Measurements from ENCODE around the gene OR1F1.
"Not testable (repeated sequence)": the region's sequence is repeated elsewhere in the genome, so short reads cannot be mapped to it uniquely, and the experiment has no call there.

OR1F1 gene

DNA sequence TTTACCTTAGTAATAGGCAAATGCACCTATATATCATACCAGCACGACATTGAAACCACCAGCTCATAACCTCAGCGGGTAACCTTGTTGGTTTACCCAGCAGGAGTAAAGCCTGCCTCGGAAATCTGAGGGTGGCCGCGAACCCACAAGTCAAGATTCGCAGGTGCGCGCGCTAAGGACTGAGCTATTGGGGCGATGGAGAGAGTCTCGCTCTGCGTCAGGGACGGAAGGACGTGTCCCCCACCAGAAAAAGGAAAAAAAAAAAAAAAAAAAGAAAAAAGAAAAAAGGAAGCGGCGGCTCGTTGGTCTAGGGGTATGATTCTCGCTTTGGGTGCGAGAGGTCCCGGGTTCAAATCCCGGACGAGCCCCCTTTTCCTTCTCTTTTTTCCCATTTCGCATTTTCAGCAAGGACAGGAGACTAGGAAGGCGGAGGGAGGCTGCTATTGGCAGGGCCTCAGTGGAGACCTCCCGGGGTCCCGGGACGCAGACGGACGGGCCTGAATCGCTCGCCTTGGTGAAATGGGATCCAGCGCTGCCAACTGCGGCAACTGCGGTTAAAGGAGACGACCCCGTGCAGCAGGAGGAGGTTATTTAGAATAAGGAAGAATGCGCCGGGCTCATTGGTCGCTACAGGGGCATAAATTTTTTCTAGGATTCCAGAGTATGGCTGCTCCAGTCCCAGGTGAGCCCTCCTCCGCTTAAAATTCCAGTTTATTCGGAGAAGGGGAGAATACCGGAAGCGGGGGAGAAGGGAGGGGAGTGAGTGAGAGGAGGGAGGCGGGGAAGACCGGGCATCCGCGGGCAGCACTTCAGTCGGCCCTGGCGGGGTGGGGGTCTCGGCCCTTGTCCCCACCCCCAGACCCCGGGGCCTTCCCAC, at the start of gene OR1F1:
OR1F1 (plus strand) TSS at position 407 of the 877 bp plus-strand sequence.
- Histone ChIP-seq H3K4me1 (ENCODE audit: control insufficient read depth, low read length) (peaks cover 13% of the 10 kb centered on the region), H3K79me2 (ENCODE audit: control insufficient read depth, low read length) (no peaks in the 10 kb centered on the region), H3K4me2 (ENCODE audit: low read length) (peak within 1 kb of the TSS; percentile 73), H3K9me2 (replicated peaks; ENCODE audit: control insufficient read depth, low read length) (no peaks in the 10 kb centered on the region), H3K27ac (ENCODE audit: low read depth, low read length) (no peak within 1 kb of the TSS), H3F3A (ENCODE audit: control insufficient read depth, insufficient read depth) (no peaks in the 10 kb centered on the region), H3K9me3 (ENCODE audit: control insufficient read depth, insufficient read depth, low read length) (0 out of 2 replicates have a peak, but pooled peaks cover 4% of the 10 kb centered on the region), H3K27me3 (ENCODE audit: control insufficient read depth, low read length) (peaks cover 53% of the 10 kb centered on the region), H3K36me3 (ENCODE audit: control insufficient read depth, low read length) (no peaks in the 10 kb centered on the region), H3K4me3 (ENCODE audit: low read length) (peak within 1 kb of the TSS; percentile 66), H4K20me1 (ENCODE audit: control insufficient read depth, insufficient read depth, low read depth, low read length) (no peaks in the 10 kb centered on the region)
- TF ChIP-seq, protein P1, sequence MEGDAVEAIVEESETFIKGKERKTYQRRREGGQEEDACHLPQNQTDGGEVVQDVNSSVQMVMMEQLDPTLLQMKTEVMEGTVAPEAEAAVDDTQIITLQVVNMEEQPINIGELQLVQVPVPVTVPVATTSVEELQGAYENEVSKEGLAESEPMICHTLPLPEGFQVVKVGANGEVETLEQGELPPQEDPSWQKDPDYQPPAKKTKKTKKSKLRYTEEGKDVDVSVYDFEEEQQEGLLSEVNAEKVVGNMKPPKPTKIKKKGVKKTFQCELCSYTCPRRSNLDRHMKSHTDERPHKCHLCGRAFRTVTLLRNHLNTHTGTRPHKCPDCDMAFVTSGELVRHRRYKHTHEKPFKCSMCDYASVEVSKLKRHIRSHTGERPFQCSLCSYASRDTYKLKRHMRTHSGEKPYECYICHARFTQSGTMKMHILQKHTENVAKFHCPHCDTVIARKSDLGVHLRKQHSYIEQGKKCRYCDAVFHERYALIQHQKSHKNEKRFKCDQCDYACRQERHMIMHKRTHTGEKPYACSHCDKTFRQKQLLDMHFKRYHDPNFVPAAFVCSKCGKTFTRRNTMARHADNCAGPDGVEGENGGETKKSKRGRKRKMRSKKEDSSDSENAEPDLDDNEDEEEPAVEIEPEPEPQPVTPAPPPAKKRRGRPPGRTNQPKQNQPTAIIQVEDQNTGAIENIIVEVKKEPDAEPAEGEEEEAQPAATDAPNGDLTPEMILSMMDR (IDR thresholded peaks at IDR 0.05; ENCODE audit: low read depth, low read length, poor library complexity, severe bottlenecking): no peak
- TF ChIP-seq EZH2phosphoT487 (IDR thresholded peaks at IDR 0.05; ENCODE audit: borderline replicate concordance, low read length): no peak

DNA sequence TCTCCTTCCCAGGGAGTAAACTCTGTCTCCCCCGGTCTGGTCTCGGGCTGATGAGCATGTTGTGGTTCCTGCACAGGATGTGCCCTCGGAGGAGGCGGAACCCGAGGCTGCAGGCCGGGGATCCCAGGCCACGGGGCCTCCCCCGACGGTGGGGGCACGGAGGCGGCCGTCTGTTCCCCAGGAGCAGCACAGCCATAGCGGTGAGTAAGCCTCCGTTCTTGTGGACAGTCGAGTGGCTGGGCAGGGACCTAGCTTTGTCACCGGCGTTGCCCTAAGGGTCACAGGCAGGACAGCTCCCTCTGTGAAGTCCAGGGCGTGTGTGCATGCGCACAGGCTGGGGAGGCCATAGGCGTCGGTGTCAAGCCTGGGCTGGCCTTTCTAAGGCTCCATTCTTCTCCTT, 49.7 kb upstream of the OR1F1 start:
- no peaks in the 10 kb centered on the region for H3K27me3 ChIP-seq (ENCODE audit: control insufficient read depth, low read length)
- H3K27ac ChIP-seq (ENCODE audit: low read depth, low read length): no peak overlapping the region
- H3K4me2 ChIP-seq (ENCODE audit: low read length): no peak overlapping the region
- H4K20me1 ChIP-seq (ENCODE audit: control insufficient read depth, insufficient read depth, low read depth, low read length): no peaks in the 10 kb centered on the region
- H3K9me2 ChIP-seq (replicated peaks; ENCODE audit: control insufficient read depth, low read length): no peaks in the 10 kb centered on the region
- no peaks in the 10 kb centered on the region for H3K9me3 ChIP-seq (ENCODE audit: control insufficient read depth, insufficient read depth, low read length)
- H3F3A ChIP-seq (ENCODE audit: control insufficient read depth, insufficient read depth): no peaks in the 10 kb centered on the region
- H3K4me3 ChIP-seq (ENCODE audit: low read length): no peak overlapping the region
- H3K4me1 ChIP-seq (ENCODE audit: control insufficient read depth, low read length): peaks cover 6% of the 10 kb centered on the region
- no peak for TF ChIP-seq EZH2phosphoT487 (IDR thresholded peaks at IDR 0.05; ENCODE audit: borderline replicate concordance, low read length)
- TF ChIP-seq, protein P1 (IDR thresholded peaks at IDR 0.05; ENCODE audit: low read depth, low read length, poor library complexity, severe bottlenecking): no peak
- peaks cover 24% of the 10 kb centered on the region for H3K79me2 ChIP-seq (ENCODE audit: control insufficient read depth, low read length)
- H3K36me3 ChIP-seq (ENCODE audit: control insufficient read depth, low read length): peaks cover 10% of the 10 kb centered on the region

DNA sequence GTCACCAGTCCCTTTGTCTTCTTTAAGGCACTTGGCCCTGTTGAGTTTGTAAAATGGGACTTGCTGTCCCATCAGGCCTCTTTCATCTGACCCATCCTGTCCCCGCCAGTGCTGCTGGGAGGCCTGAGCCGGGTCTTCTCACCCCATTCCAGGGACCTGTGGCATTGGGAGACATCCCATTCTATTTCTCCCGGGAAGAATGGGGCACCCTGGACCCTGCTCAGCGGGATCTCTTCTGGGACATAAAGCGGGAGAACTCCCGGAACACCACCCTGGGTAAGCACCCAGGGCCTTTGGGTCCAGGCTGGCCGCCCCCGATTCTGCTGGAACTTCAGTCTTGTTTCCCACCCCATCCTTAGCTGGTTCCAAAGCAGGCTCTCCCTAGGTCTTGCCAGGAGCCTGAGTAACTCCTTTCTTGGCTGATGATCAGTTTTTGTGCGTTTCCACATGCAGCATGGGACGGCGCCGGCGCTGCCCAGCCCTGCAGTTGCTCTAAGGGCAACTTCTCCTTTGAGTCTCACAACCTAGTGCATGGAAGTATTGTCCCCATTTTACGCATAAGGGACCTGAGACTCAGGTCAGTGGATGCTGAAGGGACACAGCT, 49.1 kb upstream of the OR1F1 start:
- H3K4me3 ChIP-seq (ENCODE audit: low read length): no peak overlapping the region
- TF ChIP-seq, protein P1 (IDR thresholded peaks at IDR 0.05; ENCODE audit: low read depth, low read length, poor library complexity, severe bottlenecking): no peak
- TF ChIP-seq EZH2phosphoT487 (IDR thresholded peaks at IDR 0.05; ENCODE audit: borderline replicate concordance, low read length): no peak
- no peaks in the 10 kb centered on the region for H3K27me3 ChIP-seq (ENCODE audit: control insufficient read depth, low read length)
- H3K9me2 ChIP-seq (replicated peaks; ENCODE audit: control insufficient read depth, low read length): no peaks in the 10 kb centered on the region
- no peaks in the 10 kb centered on the region for H3K9me3 ChIP-seq (ENCODE audit: control insufficient read depth, insufficient read depth, low read length)
- peaks cover 6% of the 10 kb centered on the region for H3K4me1 ChIP-seq (ENCODE audit: control insufficient read depth, low read length)
- H4K20me1 ChIP-seq (ENCODE audit: control insufficient read depth, insufficient read depth, low read depth, low read length): no peaks in the 10 kb centered on the region
- no peaks in the 10 kb centered on the region for H3F3A ChIP-seq (ENCODE audit: control insufficient read depth, insufficient read depth)
- H3K4me2 ChIP-seq (ENCODE audit: low read length): no peak overlapping the region
- H3K79me2 ChIP-seq (ENCODE audit: control insufficient read depth, low read length): peaks cover 20% of the 10 kb centered on the region
- peaks cover 10% of the 10 kb centered on the region for H3K36me3 ChIP-seq (ENCODE audit: control insufficient read depth, low read length)
- H3K27ac ChIP-seq (ENCODE audit: low read depth, low read length): no peak overlapping the region

DNA sequence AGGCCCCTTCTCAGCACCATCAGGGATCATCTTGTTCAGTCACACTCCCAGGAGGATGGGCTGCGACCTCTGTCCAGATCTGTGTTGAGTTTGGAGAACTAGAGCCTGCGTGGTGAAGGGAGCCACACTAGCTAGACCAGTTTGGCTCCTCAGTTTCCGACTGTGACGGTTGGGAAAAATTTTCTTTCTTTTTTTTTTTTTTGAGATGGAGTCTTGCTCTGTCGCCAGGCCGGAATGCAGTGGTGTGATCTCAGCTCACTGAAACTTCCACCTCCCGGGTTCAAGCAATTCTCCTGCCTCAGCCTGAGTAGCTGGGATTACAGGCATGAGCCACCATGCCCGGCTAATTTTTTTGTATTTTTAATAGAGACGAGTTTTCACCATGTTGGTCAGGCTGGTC, 48.4 kb upstream of the OR1F1 start:
- H4K20me1 ChIP-seq (ENCODE audit: control insufficient read depth, insufficient read depth, low read depth, low read length); H3K4me3 ChIP-seq (ENCODE audit: low read length); H3K4me2 ChIP-seq (ENCODE audit: low read length); H3K4me1 ChIP-seq (ENCODE audit: control insufficient read depth, low read length); H3K27me3 ChIP-seq (ENCODE audit: control insufficient read depth, low read length); H3K36me3 ChIP-seq (ENCODE audit: control insufficient read depth, low read length); H3K27ac ChIP-seq (ENCODE audit: low read depth, low read length); H3K9me3 ChIP-seq (ENCODE audit: control insufficient read depth, insufficient read depth, low read length); H3K9me2 ChIP-seq (replicated peaks; ENCODE audit: control insufficient read depth, low read length); H3F3A ChIP-seq (ENCODE audit: control insufficient read depth, insufficient read depth): not testable (repeated sequence)
- peaks cover 14% of the 10 kb centered on the region for H3K79me2 ChIP-seq (ENCODE audit: control insufficient read depth, low read length)

Data from DOHH2 (cell line).